ENCODE data around the gene ASB4.
"Not testable (repeated sequence)": the region's sequence is repeated elsewhere in the genome, so short reads cannot be mapped to it uniquely, and the experiment has no call there.

Gene ASB4

DNA sequence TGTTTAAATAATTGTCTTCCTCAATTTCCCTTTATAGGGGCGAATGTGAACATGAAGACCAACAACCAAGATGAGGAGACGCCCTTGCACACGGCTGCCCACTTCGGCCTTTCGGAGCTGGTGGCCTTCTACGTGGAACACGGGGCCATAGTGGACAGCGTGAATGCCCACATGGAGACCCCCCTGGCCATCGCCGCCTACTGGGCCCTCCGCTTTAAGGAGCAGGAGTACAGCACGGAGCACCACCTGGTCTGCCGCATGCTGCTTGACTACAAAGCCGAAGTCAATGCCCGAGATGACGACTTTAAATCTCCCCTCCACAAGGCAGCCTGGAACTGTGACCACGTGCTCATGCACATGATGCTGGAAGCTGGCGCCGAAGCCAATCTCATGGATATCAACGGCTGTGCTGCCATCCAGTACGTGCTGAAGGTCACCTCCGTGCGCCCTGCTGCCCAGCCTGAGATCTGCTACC is 42.1 kb downstream of the ASB4 start:
- DNase-seq: no peak

DNA sequence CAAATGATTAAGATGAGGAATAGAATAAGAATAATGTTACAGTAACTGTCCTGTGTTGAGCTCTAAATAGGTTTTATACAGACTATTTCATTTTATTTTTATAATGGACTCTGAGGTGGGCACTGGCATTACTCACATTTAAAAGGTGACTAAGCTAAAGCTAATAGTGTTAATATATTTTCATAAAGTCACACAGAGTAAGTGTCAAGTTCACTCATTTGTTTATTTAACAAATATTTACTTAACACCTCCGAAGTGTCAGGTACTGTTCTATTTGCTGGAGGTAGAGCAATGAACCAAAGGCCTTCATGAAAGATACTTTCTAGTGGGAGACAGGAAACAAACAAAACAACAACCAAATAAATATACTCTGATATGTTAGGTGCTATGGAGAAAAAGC is 44.0 kb downstream of the ASB4 start:
- DNase-seq: no peak

DNA sequence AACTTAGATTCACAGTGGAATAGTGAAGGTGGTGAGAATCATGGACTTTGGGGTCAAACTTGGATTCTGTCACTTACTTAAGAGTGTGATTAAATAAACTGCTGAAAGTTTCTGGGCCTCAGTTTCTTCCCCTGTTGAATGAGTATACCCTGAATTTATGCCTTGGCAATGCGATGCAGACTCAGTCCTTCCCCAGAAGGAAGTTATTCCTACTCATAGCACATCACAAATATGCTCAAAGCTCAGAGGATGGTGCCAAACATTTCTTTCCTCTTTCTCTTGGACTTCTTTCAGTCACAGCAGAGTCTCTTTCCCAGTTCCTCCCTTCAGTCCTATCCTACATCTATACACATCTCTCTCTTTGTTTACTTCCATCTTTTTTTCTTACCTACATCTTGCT is 45.1 kb downstream of the ASB4 start:
- no peak for DNase-seq

DNA sequence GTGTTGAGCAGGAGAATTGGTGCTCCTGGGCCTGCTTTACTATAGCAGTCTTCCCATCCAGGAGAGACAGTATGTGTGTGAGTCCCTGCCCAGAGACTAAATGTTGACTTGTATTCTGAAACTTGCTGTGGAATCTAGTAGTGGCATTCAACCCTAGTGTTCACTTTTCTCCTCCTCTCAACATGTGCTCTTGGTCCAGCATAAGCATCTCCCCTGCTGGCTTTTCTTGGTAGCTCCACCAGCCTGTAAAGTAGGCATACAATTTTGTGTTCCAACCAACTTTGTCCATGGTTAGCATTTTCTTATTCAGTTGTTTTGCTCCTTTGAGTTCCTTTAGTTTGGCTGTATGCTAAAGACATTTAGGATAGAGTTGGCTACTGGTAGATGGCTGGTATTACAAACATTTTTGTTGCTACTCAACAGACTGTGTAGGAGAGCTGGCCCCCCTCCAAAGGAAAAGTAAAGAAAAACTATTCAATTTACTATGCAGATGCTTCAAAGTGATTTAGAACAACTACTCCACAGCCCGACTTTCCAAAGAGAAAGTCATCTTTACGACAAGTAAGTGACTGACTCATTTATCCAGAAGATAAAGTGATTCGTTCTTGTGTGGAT is 46.0 kb downstream of the ASB4 start:
- DNase-seq: no peak

DNA sequence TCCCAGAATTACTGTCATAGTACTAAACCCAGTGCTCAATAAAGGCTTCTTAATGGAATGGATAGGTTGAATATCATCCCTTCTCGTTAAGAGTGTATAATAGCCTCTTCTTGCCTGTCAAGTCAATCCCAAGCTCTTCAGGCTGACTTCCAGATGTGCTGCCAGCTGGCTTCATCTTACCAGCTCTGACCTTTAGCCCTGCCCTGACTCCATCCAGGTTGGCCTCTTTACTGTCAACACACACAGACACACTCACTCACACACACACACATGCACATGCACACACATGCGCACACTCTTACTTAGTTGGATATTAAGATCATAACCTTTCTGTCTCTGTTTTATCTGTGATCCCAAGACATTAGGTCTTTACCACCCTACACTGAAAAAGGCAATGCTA is 49.1 kb downstream of the ASB4 start:
- no peak for DNase-seq

DNA sequence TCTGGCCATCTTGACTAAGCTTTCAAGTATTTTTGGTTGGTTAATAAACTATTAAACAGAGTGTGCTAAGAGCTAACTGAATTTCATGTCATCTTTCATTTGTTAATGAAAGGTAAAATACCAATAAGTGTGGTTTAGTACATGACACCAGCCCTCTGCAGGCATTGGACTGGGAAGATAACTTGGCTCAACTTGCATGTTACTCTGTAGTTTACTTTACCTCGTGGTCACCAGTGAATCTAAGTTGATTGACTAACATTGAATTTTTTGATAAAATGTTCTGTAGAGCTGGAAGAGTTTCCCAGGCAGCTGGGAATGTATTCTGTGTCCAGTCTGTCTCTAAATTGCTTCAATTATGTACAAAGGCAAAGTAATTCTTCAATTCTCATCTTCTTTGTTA is 49.9 kb downstream of the ASB4 start:
- no peak for DNase-seq

DNA sequence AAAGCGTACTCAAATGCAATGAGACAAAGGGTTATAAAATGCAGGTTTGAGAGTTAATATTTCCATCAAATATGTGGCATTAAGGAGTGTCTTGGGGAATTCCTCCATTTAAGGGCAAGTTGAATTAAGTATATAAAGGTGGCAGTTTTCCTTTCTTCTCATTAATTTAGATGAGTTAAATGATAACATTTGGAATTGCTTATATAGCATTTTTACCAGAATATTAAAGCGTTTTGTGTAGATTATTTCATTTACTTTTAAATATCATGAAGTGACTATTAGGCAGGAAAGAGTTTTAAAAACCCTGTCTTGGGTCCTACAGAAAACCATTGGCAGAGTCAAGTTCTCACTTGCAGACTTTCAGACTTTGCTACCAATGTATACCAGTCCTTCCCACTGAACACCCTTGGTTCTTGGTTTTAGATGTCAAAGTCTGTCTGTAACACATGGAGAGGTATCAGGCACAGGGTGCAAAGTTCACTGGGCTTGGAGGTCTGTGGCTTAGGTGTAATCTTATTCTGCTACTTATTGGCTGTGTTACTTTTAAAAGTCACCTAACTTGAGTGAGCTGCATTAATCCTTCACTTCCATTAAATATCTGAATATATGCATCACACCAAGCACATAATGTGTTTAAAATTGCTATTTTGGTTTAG is 51.0 kb downstream of the ASB4 start:
- DNase-seq: no peak

DNA sequence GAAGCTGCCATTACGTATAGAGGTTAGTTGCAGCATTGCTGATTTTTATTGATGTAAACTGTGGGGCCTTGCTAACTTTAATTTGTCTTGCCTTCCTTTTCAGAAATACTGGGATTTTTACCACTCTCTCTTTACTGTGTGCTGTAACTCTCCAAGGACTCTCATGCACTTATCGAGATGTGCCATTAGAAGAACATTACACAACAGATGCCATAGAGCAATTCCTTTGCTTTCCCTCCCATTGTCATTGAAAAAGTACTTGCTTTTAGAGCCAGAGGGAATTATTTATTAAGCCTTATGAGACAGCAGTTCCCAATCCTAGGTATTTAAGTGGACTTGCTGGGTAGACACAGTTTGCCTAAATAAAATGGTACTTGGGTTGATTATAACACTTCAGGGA is 51.7 kb downstream of the ASB4 start:
- no peak for DNase-seq

DNA sequence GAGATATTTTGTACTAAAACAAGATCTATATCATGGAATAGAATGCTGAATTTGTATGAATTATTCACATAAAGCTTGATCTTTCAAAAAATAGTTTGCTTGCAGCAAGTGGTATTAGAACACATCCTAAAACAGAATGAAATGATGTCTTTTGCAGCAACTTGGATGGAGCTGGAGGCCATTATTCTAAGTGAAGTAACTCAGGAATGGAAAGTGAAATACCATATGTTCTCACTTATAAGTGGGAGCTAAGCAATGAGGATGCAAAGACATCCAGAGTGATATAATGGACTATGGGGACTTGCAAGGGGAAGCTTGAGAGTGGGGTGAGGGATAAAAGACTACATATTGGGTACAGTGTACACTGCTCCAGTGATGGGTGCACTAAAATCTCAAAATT is 53.7 kb downstream of the ASB4 start:
- no peak for DNase-seq

DNA sequence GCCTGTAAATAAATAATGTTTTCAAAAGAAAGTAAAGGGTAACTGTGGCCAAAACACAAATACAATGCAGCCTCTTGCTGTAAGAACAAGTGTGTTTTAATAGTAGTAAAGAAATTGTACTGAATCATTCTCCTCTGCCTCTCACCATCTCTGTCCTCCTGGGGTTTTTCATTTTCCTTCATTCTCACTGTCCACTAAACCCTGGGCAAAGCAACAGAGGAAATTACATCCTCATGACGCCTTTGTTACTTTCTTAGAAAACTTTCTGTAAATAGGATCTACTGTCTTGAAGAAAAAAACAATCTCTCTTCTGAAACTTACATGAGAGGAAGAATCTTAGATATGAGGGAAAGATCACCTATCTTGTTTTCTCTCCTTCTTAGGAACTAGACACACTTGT is 54.6 kb downstream of the ASB4 start:
- no peak for DNase-seq

DNA sequence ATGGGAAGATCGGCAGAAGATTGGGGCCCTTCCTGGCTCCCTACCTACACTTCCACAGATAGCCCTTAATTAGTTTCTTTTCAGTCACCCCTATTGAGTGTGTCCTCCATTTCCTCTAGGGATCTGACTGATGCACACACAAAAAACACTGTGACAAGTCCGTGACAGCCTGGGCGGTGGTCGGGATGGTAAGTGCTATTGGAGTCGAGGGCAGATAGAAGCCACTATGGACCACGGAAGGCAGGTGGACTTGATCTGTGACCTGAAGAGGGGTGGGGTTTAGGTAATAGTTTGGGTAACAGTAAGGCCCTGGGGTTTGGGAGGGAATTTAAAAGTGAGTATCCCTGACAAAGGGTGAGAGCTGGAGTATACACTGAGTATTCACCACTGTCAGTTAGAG is 57.6 kb downstream of the ASB4 start:
- DNase-seq: no peak

DNA sequence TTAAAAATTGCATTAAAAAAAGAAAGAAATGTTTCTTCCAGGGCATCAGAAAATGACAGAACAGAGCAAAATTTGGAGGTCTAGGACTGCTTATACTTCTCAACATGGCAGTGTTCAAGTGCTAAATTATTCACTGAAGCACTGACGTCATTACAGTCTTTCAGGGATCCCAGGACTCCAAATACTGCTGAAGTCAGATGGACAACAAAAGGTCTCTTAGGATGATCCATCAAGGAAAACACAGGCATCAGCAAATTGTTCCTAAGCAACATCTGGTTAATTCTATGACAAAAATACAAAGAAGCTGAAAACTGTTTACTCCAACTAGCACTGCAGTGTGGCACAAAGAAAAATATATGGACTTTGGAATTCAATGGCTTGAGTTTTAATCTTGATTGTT is 58.4 kb downstream of the ASB4 start:
- no peak for DNase-seq

DNA sequence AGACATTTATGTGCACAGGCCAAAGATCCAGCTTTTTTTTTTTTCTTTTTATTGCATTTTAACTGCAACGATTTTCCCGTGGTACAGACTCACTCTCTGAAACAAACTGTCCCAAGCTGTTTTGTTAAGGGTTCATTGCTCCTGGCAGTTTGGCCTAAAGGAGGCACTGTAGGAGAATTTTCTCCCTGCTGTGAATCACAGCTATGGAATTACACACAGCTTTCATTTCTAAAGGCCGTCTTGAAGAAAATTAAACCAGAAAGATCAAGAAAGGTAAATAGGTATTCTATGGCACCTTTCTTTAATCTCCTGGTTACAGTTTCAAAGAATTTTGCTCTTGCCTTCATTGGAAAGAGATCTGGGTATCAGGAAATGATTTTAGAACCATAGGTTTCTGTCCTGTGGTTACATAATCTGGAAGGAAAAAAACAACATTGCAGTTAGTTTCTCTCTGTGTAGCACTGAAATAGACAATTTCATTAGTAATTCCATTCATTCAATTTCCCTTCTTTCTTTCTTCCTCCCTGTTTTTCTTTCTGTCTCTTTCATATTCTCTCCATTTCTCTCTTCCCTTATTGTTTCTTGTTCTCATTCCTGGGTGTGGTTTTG is 59.4 kb downstream of the ASB4 start:
- no peak for DNase-seq

DNA sequence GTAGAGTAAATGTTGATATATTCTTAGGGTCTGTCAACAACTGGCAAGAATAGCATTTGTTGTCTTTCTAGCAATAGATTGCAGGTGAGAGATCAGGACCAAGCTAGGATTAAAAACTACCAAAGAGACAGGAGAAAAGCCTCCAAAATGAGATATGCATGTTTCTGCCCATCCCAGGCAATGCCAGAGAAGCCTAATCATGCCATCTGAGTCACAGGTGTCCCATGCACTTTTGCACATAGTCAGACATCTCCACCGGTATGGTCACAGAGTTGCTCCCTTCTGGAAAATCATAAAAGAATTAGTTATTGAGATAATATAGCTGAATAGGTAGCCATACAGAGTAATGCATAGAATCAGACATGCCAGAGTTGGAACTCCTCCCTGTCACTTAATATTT is 59.9 kb downstream of the ASB4 start:
- no peak for DNase-seq

DNA sequence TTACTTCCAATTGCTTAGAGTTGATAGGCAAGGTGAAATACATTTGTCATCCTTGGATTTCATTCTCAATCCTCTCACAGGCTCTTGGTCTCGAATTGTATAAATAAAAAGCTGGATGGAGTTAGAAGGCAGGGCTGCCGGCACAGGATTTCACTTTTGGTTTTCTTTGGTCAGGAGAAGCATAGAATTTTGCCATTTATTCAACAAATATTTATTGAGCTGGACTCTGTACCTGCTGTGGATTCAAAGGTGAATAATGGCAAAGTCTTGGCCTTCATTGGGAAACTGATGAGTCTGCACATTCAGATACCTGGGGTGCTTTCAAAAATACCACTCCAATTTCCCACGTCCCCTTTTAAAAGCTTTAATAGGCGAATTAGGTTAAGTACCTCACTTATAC is 60.9 kb downstream of the ASB4 start:
- DNase-seq: no peak

DNA sequence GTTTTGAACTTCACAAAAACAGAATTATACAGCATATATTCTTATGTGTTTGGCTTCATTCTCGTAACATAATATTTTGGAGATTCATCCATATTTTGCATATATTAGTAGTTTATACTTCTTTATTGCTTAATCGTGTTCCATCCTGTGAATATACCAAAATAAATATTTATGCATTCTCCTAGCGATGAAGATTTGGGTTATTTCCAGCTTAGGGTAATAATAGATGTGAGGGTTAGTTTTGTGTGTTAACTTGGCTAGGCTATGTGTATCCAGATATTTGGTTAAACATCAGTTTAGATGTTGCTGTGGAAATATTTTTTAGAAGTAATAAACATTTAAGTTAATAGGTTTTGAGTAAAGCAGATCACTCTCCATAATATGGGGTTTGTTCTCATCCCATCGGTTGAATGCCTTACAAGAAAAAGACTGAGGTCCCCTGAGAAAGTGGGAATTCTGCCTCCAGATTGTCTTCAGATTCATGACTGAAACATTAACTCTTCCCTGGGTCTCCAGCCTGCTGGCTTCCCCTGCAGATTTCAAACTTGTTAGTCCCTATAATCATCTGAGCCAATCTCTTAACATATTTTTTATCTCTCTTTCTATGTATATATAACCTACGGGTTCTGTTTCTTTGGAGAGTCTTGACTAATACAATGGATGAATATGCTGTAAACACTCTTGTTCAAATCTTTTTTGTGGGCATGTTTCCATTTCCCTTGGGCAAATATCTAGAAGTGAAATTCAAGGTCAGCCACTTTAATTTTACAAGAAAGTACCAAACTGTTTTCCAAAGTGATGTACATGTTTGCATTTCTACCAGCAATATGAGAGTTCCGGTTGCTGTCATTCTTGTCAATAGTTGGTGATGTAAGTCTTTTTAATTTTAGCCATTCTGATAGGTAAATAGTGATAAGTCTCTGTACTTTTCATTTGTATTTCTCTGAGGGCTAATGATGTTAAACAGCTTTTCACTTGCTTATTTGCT is 61.9 kb downstream of the ASB4 start:
- no peak for DNase-seq

DNA sequence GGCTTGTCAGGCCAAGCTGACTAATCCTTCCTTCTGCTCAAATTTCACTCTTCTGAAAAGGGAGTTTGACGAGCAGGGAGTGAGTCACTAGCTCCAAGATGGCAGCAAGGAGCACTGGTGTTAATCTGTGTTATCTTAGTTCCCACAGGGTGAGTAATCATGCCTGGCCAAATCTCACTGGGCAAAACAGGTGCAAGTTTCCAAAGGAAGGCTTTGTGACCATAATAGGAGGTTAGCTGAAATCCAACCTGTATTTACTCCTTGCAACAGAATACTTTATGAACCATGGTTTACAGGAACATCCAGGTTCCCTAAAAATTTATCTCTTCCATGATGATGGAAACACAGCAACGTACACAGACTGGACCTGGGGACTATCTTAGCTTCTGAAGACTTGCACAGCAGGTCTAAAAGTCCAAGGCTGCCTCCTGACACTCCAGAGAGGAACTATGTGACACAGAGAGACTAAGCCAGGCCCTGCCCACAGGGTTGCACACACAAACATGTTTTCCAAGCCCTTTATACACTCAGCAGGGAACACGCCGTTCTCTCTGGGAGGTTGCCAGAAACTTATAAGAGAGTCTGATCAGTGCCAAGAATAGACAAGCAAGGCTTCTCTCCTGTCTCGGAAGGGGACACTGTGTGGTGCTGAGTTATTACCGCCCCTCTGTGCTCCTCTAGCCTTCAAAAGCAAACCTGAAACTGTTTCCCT is 64.2 kb downstream of the ASB4 start:
- no peak for DNase-seq

DNA sequence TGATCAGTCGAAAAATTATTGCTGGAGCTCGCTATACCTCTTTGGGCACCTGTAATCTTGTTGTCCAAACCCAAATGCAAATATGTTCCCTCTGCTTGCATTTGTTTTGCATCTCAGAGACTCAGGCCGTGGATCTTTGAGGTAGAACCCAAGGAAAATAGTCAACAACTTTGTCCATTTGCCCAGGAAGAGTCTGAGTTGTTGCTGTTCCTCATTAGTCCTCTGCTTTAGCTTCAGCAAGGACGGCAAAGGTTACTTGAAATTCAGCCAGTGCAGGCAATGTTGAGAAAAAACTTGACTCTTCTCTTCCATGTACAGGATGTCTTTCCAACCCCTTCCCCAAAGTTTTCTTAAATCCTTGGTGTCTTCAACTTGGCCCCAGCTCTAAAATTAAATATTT is 64.8 kb downstream of the ASB4 start:
- no peak for DNase-seq

DNA sequence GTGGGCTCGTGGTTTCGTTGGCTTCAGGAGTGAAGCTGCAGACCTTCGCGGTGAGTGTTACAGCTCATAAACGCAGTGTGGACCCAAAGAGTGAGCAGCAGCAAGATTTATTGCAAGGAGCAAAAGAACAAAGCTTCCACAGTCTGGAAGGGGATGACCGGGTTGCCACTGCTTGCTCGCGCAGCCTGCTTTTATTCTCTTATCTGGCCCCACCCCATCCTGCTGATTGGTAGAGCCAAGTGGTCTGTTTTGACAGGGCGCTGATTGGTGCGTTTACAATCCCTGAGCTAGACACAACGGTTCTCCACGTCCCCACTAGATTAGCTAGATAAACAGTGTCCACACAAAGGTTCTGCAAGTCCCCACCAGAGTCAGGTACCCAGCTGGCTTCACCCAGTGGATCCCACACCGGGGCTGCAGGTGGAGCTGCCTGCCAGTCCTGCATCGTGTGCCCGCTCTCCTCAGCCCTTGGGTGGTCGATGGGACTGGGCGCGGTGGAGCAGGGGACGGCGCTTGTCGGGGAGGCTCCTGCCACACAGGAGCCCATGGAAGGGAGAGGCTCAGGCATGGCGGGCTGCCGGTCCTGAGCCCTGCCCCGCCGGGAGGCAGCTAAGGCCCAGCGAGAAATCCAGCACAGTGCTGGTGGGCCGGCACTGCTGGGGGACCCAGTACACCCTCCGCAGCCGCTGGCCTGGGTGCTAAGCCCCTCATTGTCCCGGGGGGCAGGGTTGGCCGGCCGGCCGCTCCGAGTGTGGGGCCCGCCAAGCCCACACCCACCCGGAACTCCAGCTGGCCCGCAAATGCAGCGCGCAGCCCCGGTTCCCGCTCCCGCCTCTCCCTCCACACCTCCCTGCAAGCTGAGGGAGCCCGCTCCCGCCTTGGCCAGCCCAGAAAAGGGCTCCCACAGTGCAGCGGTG is 66.5 kb downstream of the ASB4 start:
- DNase-seq: not testable (repeated sequence)

DNA sequence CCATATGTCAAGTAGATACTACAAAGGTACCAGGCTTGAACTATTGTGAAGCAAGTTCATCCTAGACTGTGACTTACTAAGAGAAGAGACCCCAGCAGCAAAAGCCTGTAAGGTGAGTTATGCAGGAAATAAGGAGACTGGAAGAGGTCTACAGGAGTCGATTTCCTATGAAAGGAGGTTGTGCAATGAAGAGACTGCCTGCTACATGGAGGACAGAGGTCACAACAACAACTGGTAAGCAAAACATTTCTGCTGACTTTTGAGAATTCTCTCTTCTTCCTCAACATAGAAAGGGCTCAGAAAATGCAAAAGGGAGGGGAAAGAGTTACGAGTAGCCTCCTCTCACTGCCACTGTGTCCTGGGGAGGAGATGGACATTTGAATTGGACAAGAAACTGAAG is 68.2 kb downstream of the ASB4 start:
- DNase-seq: no peak

DNA sequence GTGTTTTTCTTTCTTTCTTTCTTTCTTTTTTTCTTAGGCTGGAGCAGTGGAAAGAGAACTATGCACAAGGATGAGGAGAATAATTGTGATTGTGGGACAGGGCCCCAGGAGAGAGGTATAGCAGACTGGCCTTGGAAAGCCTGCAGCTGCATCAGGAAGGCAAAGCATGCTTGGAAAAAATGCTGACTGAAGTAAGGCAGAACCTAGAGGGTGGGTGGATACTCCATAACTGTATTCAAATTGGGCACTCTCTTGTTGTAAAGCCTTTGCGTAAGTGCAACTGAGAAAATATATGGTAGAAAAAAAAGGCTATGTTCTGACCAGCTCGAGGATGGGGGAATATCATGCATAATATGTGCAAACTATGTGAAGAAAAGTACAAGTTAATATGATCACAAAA is 71.0 kb downstream of the ASB4 start:
- no peak for DNase-seq

DNA sequence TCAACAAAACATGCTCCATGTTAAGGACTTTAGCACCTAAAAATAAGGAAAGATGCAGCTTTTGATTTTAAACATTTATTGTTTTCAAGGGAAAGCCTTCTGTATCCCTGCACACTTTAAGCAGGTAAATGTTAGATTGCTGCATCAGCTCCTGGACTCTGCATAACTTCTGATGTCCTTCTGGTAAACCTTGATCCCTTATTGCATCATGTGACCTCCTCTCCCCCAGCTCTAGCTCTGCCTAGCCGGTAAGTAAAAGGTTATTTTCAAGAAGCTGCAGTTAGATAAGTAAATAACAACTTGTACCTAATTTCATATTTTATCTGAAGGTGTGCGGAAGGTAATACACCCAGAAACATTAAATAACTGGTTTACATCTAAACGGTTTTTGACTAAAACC is 73.1 kb downstream of the ASB4 start:
- DNase-seq: no peak
